VCaP (cell line): Measurements from ENCODE around the gene TRIM33.

Source experiments
- H3K27ac ChIP-seq: fragments of 450-650 bp; 2 replicates; pipeline ENCODE4 v1.5.1; 2017
- CTCF ChIP-seq: fragments of 450-650 bp; conservative IDR thresholded peaks from 2 replicates; pipeline ENCODE4 v1.5.1; 2017; ENCODE audit warnings: mild to moderate bottlenecking, moderate library complexity

Gene TRIM33

GRCh38 chr1:114359791-114360190 lies 151.2 kb downstream of the TRIM33 start:
- no peak for TF ChIP-seq CTCF
- H3K27ac ChIP-seq, result no peak overlapping the region

GRCh38 chr1:114355240-114355639 lies 155.8 kb downstream of the TRIM33 start:
- no peak for TF ChIP-seq CTCF
- H3K27ac ChIP-seq, result no peak overlapping the region

GRCh38 chr1:114353262-114353661 lies 157.7 kb downstream of the TRIM33 start:
- TF ChIP-seq CTCF, result no peak
- no peak overlapping the region for H3K27ac ChIP-seq

- no peak overlapping the region for H3K27ac ChIP-seq
- TF ChIP-seq CTCF, result no peak
These were observed 158.2 kb downstream of the TRIM33 start for GRCh38 chr1:114352797-114353196.

GRCh38 chr1:114350731-114351445 lies 160.1 kb downstream of the TRIM33 start:
- TF ChIP-seq CTCF, result no peak
- no peak overlapping the region for H3K27ac ChIP-seq

GRCh38 chr1:114349891-114350605 lies 161.0 kb downstream of the TRIM33 start:
- no peak for TF ChIP-seq CTCF
- no peak overlapping the region for H3K27ac ChIP-seq

GRCh38 chr1:114347431-114348209 lies 163.4 kb downstream of the TRIM33 start:
- no peak overlapping the region for H3K27ac ChIP-seq
- no peak for TF ChIP-seq CTCF
